Measurements from ENCODE around the gene GPR15. TPM values are rescaled to one million over a fixed set of nuclear protein-coding genes. Genes with fewer than 3 reads are reported as not detected.
A peak's percentile ranks its signal among the peaks of the same experiment; 100 is the strongest.

GPR15 gene
- total RNA-seq, 1 donor, result not detected

DNA sequence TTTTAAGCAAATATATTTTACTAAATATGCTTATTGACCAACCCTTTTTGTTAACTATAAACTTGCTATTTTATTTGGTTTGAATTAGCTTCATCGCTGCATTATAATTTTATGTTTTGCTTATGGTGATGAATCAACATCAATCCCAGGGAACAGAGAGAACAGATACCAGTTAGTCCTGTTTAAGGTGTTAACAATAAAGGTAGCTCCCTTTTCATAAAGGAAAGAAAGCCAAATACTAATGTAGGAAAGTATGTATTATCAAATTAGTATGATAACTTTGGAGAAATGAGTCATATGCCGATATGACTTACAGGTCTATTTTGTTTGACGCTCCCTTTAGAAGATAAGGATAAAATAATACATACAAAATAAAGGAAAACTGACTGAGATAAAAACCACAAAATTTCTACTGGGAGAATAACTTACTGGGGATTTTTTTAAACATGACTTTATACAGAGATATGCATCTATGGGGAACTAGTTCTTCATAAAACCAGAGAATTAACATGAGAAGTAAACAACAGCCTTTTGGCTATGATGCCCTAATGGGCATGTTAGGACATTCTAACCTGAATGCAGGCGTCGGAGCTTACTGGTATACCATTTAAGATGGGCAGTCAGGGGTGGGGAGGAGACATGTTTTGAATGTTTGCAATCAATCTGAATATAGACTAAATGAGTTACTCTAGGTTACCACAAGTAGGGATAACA, 29.8 kb upstream of the GPR15 start:
- no peak for DNase-seq (ENCODE audit: low read depth)
- TF ChIP-seq, protein P1, sequence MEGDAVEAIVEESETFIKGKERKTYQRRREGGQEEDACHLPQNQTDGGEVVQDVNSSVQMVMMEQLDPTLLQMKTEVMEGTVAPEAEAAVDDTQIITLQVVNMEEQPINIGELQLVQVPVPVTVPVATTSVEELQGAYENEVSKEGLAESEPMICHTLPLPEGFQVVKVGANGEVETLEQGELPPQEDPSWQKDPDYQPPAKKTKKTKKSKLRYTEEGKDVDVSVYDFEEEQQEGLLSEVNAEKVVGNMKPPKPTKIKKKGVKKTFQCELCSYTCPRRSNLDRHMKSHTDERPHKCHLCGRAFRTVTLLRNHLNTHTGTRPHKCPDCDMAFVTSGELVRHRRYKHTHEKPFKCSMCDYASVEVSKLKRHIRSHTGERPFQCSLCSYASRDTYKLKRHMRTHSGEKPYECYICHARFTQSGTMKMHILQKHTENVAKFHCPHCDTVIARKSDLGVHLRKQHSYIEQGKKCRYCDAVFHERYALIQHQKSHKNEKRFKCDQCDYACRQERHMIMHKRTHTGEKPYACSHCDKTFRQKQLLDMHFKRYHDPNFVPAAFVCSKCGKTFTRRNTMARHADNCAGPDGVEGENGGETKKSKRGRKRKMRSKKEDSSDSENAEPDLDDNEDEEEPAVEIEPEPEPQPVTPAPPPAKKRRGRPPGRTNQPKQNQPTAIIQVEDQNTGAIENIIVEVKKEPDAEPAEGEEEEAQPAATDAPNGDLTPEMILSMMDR (IDR thresholded peaks at IDR 0.05; ENCODE audit: insufficient read depth, low read length), result no peak
- H3K4me3 ChIP-seq (ENCODE audit: low read depth, low read length), result no peak overlapping the region

- TF ChIP-seq, protein P1 (IDR thresholded peaks at IDR 0.05; ENCODE audit: insufficient read depth, low read length), result no peak
- no peak overlapping the region for H3K4me3 ChIP-seq (ENCODE audit: low read depth, low read length)
- DNase-seq (ENCODE audit: low read depth), result no peak
Measured at GRCh38 chr3:98504539-98504938, 27.2 kb upstream of the GPR15 start.

DNA sequence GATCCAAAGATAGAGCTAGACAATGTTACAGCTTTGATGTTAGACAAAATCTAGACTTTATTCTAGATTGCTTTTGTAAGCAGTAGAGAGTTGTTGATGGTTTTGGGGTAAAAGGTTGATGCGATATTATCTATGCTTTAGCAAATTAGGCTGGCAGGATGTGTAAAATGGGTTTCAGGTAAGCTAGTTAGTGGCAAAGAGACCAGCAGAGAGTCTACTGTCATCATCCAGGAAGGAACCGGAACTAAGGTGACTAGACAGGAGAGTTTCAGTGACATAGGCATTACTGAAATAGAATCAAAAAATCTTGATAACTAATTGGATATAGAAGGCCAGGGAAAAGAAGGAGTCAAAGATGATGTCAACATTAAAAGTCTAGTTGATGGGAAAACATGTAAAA, 23.2 kb upstream of the GPR15 start:
- no peak overlapping the region for H3K4me3 ChIP-seq (ENCODE audit: low read depth, low read length)
- TF ChIP-seq, protein P1 (IDR thresholded peaks at IDR 0.05; ENCODE audit: insufficient read depth, low read length), result no peak
- no peak for DNase-seq (ENCODE audit: low read depth)

DNA sequence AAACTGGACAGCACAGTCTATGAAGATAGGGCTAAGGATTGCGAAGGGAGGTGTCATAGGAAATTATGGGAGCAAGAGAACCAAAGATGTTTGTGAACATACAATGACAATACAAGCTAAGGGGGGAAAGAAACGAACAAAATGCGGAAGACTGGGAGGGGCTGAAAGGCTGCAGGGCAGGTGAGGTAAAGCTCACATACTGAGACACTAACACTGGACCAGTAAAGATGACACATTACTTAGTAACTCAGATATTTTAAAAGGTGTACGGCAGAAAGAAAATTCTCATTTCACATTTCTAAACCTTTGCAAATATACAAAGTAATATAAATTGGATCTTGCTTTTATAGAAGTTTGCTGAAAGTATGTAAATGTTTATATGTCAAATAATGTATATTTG, 19.2 kb upstream of the GPR15 start:
- TF ChIP-seq, protein P1 (IDR thresholded peaks at IDR 0.05; ENCODE audit: insufficient read depth, low read length), result no peak
- no peak for DNase-seq (ENCODE audit: low read depth)
- H3K4me3 ChIP-seq (ENCODE audit: low read depth, low read length), result no peak overlapping the region

GRCh38 chr3:98513091-98513511, 18.7 kb upstream of the GPR15 start:
- peak; percentile 55 for DNase-seq (ENCODE audit: low read depth)
- no peak overlapping the region for H3K4me3 ChIP-seq (ENCODE audit: low read depth, low read length)
- TF ChIP-seq, protein P1 (IDR thresholded peaks at IDR 0.05; ENCODE audit: insufficient read depth, low read length), result no peak

GRCh38 chr3:98513736-98514135, 18.0 kb upstream of the GPR15 start:
- no peak for DNase-seq (ENCODE audit: low read depth)
- TF ChIP-seq, protein P1 (IDR thresholded peaks at IDR 0.05; ENCODE audit: insufficient read depth, low read length), result no peak
- no peak overlapping the region for H3K4me3 ChIP-seq (ENCODE audit: low read depth, low read length)

GRCh38 chr3:98514948-98515347, 16.8 kb upstream of the GPR15 start:
- no peak for DNase-seq (ENCODE audit: low read depth)
- H3K4me3 ChIP-seq (ENCODE audit: low read depth, low read length), result no peak overlapping the region
- TF ChIP-seq, protein P1 (IDR thresholded peaks at IDR 0.05; ENCODE audit: insufficient read depth, low read length), result no peak
